Activated naive CD4-positive, alpha-beta T cell treated with anti-CD3 and anti-CD28 coated beads, Interleukin-2, amount 50 U/mL, for 72 hours (primary cell): Measurements from ENCODE around the gene OAT. TPM values are rescaled to one million over a fixed set of nuclear protein-coding genes. Genes with fewer than 3 reads are reported as not detected.
A peak's percentile ranks its signal among the peaks of the same experiment; 100 is the strongest.

Experiments used
- ATAC-seq, 2 donors: fragments of 150-1000 bp; cut with Tn5 transposase; 2 replicates each; pipeline ENCODE4 v1.10.0; 2021; ENCODE audit warnings: mild to moderate bottlenecking in 2 of 2, moderate library complexity in 2 of 2
- DNase-seq, 2 donors: peaks; one replicate each; pipeline ENCODE4 v3.0.0; 2021 to 2022; ENCODE audit warnings: low spot score in 2 of 2
- H3K27ac Mint-ChIP-seq, 2 donors: one replicate each; pipeline ENCODE4 v1.8.0; 2022; ENCODE audit warnings: mild to moderate bottlenecking in 2 of 2, mixed read lengths in 2 of 2
- H3K36me3 Mint-ChIP-seq, 2 donors: one replicate each; pipeline ENCODE4 v1.8.0; 2022; ENCODE audit warnings: mixed read lengths in 2 of 2
- H3K9me3 Mint-ChIP-seq, 2 donors: one replicate each; pipeline ENCODE4 v1.8.0; 2022; ENCODE audit warnings: mixed read lengths in 2 of 2
- total RNA-seq, 2 donors: library from RNA; stranded (reverse); gene quantifications; one replicate each; pipeline ENCODE4 v1.2.3, GENCODE V29; 2022

The OAT gene
- 10 to 100 TPM; 24.2 to 39.3 TPM for total RNA-seq

DNA sequence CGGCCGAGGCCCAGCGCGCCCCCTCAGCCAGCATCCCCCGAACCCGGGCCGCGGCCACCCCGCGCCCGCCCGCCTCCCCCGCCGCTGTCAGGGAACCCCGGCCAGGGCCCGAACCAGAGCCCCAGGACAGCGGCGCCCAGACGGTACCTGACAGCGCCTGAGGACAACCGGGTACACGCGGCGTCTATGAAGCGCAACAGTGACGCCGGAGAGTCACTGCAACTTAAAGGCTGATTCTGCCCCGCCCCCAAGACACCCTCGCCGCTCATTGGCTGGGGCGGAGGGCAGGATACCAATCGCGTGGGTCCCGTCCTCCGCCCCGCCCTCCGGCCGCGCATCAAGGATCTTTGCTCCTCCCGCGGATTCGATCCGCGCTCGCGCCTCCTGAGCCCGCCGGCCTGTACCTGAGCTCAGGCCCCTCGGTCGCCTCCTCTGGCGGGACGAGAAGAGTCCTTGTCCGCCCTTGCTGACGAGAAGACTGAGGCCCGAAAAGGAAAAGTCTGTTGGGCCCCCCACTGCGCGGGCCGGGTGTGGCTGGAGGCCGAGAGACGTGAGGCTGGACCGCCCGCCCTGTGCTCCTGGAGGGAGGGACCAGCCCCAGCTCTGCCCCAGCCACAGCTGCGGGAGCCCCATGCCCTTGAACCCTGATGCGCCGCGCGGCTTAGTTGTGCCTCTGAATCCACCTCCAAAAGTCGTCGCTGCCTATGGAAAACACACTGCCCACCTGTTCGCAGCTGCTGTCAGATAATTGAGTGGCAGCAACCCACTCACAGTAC, at the start of gene OAT:
OAT (minus strand) TSS at position 198 of the 776 bp plus-strand sequence. CDS start 6,752 bp downstream, outside the sequence.
- Mint-ChIP-seq H3K9me3 (no peaks in the 10 kb centered on the region), H3K27ac (peak within 1 kb of the TSS; percentile 22 to 79), H3K36me3 (no peaks in the 10 kb centered on the region)
- ATAC-seq (peak; percentile 96 to 97), DNase-seq (peak; percentile 94 to 95)

DNA sequence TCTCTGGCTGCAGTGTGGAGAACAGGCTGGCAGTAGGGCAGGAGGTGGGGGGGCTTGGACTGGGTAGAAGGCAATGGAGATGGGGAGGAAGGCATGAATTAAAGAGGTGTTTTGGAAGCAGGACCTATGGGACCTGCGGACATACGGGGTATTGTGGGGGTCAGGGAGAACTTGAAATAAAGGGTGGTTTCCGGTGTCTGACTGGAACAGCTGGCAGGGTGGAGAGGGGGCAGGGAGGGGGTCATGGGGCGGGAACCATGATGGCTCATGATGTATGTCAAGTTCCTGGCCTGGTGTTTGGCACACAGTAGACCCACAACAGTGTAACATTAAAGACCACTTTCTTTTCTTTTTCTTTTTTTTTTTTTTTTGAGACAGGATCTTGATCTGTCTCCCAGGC, 48.4 kb upstream of the OAT start:
- no peak overlapping the region for H3K27ac Mint-ChIP-seq
- DNase-seq: no peak
- H3K9me3 Mint-ChIP-seq: no peaks in the 10 kb centered on the region
- no peaks in the 10 kb centered on the region for H3K36me3 Mint-ChIP-seq
- no peak for ATAC-seq

DNA sequence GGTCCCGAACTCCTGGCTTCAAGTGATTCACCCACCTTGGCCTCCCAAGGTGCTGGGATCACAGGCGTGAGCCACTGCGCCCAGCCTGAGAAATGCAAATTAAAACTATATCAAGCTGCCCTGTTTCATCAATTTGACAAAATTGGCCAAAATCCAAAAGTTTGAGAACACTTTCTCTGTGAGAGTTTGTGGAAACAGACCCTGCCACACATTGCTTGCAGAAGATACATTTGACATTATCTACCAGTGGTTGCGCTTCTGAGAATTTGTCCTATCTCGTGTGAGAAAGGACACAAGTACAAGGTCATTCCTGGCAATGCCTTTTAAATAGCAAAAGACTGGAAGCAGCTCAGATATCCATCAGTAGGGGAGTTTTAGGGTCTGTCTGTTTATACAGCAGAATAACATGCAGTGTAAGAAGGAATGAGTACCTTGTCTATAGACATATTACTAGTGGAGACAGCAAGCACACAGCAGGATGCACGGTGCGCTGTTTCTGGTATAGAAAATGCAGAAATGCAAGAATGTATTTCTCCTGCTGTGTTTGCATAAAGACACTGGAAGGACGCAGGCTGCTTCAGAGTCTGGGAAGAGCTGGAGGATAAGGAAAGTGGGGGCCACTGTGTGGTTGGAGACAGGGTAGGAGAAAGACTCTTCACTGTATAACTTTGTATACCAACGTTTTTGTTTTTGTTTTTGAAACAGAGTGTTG, 47.2 kb upstream of the OAT start:
- Mint-ChIP-seq H3K9me3 (peaks cover 0 to 3% of the 10 kb centered on the region in 2 donors), H3K27ac (peak overlapping the region in 1 of 2 donors; percentile 75), H3K36me3 (peaks cover 0 to 6% of the 10 kb centered on the region in 2 donors)
- DNase-seq (no peak), ATAC-seq (no peak)

- H3K9me3 Mint-ChIP-seq: peaks cover 0 to 3% of the 10 kb centered on the region in 2 donors
- ATAC-seq (no peak), DNase-seq (no peak)
- H3K27ac Mint-ChIP-seq: peak overlapping the region; percentile 62 to 75
- peaks cover 0 to 6% of the 10 kb centered on the region in 2 donors for H3K36me3 Mint-ChIP-seq
Observed at GRCh38 chr10:124465003-124465776, 46.5 kb upstream of the OAT start.

GRCh38 chr10:124464028-124464965, 45.6 kb upstream of the OAT start:
- Mint-ChIP-seq H3K36me3 (peaks cover 0 to 6% of the 10 kb centered on the region in 2 donors), H3K9me3 (peaks cover 0 to 3% of the 10 kb centered on the region in 2 donors), H3K27ac (peak overlapping the region in 1 of 2 donors; percentile 75)
- ATAC-seq: no peak
- DNase-seq: no peak

- H3K36me3 Mint-ChIP-seq: peaks cover 0 to 6% of the 10 kb centered on the region in 2 donors
- H3K27ac Mint-ChIP-seq: peak overlapping the region in 1 of 2 donors; percentile 29
- ATAC-seq (no peak), DNase-seq (no peak)
- H3K9me3 Mint-ChIP-seq: peaks cover 0 to 3% of the 10 kb centered on the region in 2 donors
Observed at GRCh38 chr10:124462348-124462695, 43.6 kb upstream of the OAT start.

DNA sequence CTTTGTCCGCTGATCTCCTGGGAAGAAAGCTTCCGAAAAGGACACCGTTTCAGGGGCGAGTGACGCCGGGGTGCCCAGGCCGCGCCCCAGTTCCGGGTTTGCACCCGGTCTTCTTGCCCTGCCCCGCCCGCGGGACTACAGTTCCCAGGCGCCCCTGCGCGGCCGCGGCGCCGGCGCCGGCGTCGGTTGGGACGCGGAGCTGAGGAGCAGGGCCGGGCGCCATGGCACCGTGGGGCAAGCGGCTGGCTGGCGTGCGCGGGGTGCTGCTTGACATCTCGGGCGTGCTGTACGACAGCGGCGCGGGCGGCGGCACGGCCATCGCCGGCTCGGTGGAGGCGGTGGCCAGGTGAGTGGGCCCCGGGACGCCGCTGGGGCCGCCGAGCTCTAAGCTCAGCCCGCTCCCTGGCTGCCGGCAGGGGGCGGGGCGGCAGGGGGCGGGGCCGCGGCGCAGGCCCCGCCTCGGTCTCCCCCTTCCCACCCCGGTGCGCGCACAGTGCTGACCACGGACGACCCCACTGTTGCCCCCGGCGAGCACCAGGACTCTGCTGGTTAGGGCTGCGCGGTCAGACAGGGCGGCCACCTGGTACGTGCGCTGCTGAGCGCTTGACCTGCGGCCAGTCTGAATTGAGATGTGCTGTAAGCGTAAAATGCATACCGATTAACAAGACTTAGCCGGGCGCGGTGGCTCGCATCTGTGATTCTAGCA, 43.1 kb upstream of the OAT start, which contains the start of gene LHPP:
LHPP (plus strand) TSS at position 182 of the 706 bp plus-strand sequence; CDS start at position 222, 40 bp downstream.
- ATAC-seq: peak; percentile 98 to 99
- peak; percentile 86 to 89 for DNase-seq
- Mint-ChIP-seq H3K36me3 (peaks cover 0 to 6% of the 10 kb centered on the region in 2 donors), H3K9me3 (peaks cover 0 to 3% of the 10 kb centered on the region in 2 donors), H3K27ac (peak within 1 kb of the TSS; percentile 72 to 98)

DNA sequence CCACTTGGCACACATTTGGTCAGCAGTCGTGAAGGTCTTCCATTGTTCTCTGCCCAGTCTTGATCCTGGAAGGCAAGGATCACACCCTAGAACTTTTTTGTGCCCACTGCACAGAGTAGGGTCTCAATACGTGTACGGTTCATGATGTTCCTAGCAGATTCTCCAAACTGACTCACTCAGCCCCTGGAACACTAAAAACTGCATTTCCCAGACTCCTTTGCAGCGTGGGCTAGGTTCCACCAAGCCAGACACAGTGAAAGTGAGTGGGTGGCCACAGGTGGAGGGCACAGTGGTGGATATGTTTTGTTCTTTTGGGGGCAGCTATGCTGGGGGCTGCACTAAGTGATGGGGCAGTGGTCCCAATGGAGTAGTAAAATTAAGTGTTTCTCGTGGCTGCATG, 41.4 kb upstream of the OAT start:
- H3K36me3 Mint-ChIP-seq: peaks cover 0 to 6% of the 10 kb centered on the region in 2 donors
- ATAC-seq: no peak
- no peak for DNase-seq
- H3K9me3 Mint-ChIP-seq: peaks cover 0 to 3% of the 10 kb centered on the region in 2 donors
- H3K27ac Mint-ChIP-seq: no peak overlapping the region

GRCh38 chr10:124459395-124459794, 40.7 kb upstream of the OAT start:
- ATAC-seq (no peak), DNase-seq (no peak)
- peaks cover 0 to 6% of the 10 kb centered on the region in 2 donors for H3K36me3 Mint-ChIP-seq
- H3K27ac Mint-ChIP-seq: no peak overlapping the region
- H3K9me3 Mint-ChIP-seq: peaks cover 0 to 3% of the 10 kb centered on the region in 2 donors

- ATAC-seq (no peak), DNase-seq (no peak)
- H3K36me3 Mint-ChIP-seq: peaks cover 0 to 6% of the 10 kb centered on the region in 2 donors
- H3K27ac Mint-ChIP-seq: no peak overlapping the region
- H3K9me3 Mint-ChIP-seq: peaks cover 0 to 3% of the 10 kb centered on the region in 2 donors
Observed at GRCh38 chr10:124458889-124459288, 40.2 kb upstream of the OAT start.

GRCh38 chr10:124458473-124458872, 39.8 kb upstream of the OAT start:
- Mint-ChIP-seq H3K9me3 (peaks cover 0 to 3% of the 10 kb centered on the region in 2 donors), H3K36me3 (peaks cover 0 to 6% of the 10 kb centered on the region in 2 donors), H3K27ac (no peak overlapping the region)
- no peak for ATAC-seq
- no peak for DNase-seq

GRCh38 chr10:124455441-124455840, 36.7 kb upstream of the OAT start:
- peaks cover 0 to 10% of the 10 kb centered on the region in 2 donors for H3K36me3 Mint-ChIP-seq
- no peak for ATAC-seq

GRCh38 chr10:124453960-124454610, 35.4 kb upstream of the OAT start:
- ATAC-seq (no peak), DNase-seq (no peak)
- H3K27ac Mint-ChIP-seq: no peak overlapping the region
- peaks cover 0 to 11% of the 10 kb centered on the region in 2 donors for H3K36me3 Mint-ChIP-seq
- no peaks in the 10 kb centered on the region for H3K9me3 Mint-ChIP-seq

More at GRCh38 chr10:124455441-124455840, 36.7 kb upstream of the OAT start:
- DNase-seq: no peak
- Mint-ChIP-seq H3K27ac (no peak overlapping the region), H3K9me3 (no peaks in the 10 kb centered on the region)

DNA sequence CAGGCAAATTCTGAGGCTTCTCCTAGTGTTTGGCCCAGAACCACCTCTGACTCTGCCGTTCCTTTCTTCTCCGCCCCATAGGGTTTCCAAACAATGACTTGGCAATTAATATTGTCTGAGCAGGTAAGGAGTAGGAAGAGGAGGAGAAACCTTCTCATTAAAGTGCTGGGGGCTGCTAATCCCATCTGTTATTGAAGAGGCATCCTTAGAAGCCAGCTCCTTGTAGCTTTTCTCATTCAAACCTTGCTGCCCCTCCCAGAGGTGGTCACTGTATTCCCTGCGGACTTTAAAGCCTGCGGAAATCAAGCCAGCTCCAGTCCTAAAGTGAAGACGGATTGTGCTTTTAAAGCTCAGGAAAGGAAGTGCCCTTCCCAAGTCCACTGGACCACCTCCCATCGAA, 32.6 kb upstream of the OAT start:
- no peak for ATAC-seq
- H3K27ac Mint-ChIP-seq: no peak overlapping the region
- no peaks in the 10 kb centered on the region for H3K9me3 Mint-ChIP-seq
- DNase-seq: no peak
- peaks cover 0 to 15% of the 10 kb centered on the region in 2 donors for H3K36me3 Mint-ChIP-seq

DNA sequence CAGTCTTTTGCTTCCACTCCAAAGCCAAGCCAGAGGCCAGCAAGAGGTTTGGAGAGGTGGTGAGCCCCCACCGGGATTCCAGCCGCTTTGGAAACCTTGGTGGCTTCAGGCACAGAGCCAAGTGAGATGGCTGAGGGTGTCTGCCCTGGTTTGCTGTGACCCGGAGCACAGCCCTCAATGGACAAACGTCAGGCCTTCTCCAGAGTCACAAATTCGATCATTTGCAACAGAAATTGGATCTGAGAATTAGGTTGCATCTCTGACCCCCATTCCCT, 32.0 kb upstream of the OAT start:
- ATAC-seq (no peak), DNase-seq (no peak)
- Mint-ChIP-seq H3K9me3 (no peaks in the 10 kb centered on the region), H3K36me3 (peaks cover 0 to 15% of the 10 kb centered on the region in 2 donors), H3K27ac (no peak overlapping the region)
